ENCODE results near the gene PARD3.
"Not testable (repeated sequence)": the region's sequence is repeated elsewhere in the genome, so short reads cannot be mapped to it uniquely, and the experiment has no call there.

Gene PARD3

GRCh38 chr10:34707656-34708055 is 107.4 kb downstream of the PARD3 start:
- DNase-seq (ENCODE audit: low read depth): no peak
- TF ChIP-seq CTCF (IDR thresholded peaks at IDR 0.05; ENCODE audit: control insufficient read depth, extremely low read depth, insufficient read depth): no peak
- H3K4me3 ChIP-seq (ENCODE audit: low read depth, low read length): no peak overlapping the region

GRCh38 chr10:34706992-34707391 is 108.1 kb downstream of the PARD3 start:
- not testable (repeated sequence) for DNase-seq (ENCODE audit: low read depth); H3K4me3 ChIP-seq (ENCODE audit: low read depth, low read length)

- no peak for DNase-seq (ENCODE audit: low read depth)
- no peak for TF ChIP-seq CTCF (IDR thresholded peaks at IDR 0.05; ENCODE audit: control insufficient read depth, extremely low read depth, insufficient read depth)
- H3K4me3 ChIP-seq (ENCODE audit: low read depth, low read length): no peak overlapping the region
Measured at GRCh38 chr10:34706147-34706546, 108.9 kb downstream of the PARD3 start.

GRCh38 chr10:34705563-34705962 is 109.5 kb downstream of the PARD3 start:
- no peak for DNase-seq (ENCODE audit: low read depth)
- no peak for TF ChIP-seq CTCF (IDR thresholded peaks at IDR 0.05; ENCODE audit: control insufficient read depth, extremely low read depth, insufficient read depth)
- H3K4me3 ChIP-seq (ENCODE audit: low read depth, low read length): no peak overlapping the region

GRCh38 chr10:34704526-34705184 is 110.4 kb downstream of the PARD3 start:
- H3K4me3 ChIP-seq (ENCODE audit: low read depth, low read length): no peak overlapping the region
- TF ChIP-seq CTCF (IDR thresholded peaks at IDR 0.05; ENCODE audit: control insufficient read depth, extremely low read depth, insufficient read depth): no peak
- DNase-seq (ENCODE audit: low read depth): no peak

- H3K4me3 ChIP-seq (ENCODE audit: low read depth, low read length): no peak overlapping the region
- no peak for DNase-seq (ENCODE audit: low read depth)
- no peak for TF ChIP-seq CTCF (IDR thresholded peaks at IDR 0.05; ENCODE audit: control insufficient read depth, extremely low read depth, insufficient read depth)
Measured at GRCh38 chr10:34702982-34703381, 112.1 kb downstream of the PARD3 start.

- no peak overlapping the region for H3K4me3 ChIP-seq (ENCODE audit: low read depth, low read length)
- TF ChIP-seq CTCF (IDR thresholded peaks at IDR 0.05; ENCODE audit: control insufficient read depth, extremely low read depth, insufficient read depth): no peak
- DNase-seq (ENCODE audit: low read depth): no peak
Measured at GRCh38 chr10:34702093-34702937, 112.8 kb downstream of the PARD3 start.
